HUDEP-2 (cell line): ENCODE data around the gene STT3B.

Source experiments
- DNase-seq, 76 experiments: peaks; one replicate each; lab custom pipeline; 2025; ENCODE audit not compliant: unreplicated experiment in 76 of 76; lab: John Stamatoyannopoulos, UW

STT3B gene

DNA sequence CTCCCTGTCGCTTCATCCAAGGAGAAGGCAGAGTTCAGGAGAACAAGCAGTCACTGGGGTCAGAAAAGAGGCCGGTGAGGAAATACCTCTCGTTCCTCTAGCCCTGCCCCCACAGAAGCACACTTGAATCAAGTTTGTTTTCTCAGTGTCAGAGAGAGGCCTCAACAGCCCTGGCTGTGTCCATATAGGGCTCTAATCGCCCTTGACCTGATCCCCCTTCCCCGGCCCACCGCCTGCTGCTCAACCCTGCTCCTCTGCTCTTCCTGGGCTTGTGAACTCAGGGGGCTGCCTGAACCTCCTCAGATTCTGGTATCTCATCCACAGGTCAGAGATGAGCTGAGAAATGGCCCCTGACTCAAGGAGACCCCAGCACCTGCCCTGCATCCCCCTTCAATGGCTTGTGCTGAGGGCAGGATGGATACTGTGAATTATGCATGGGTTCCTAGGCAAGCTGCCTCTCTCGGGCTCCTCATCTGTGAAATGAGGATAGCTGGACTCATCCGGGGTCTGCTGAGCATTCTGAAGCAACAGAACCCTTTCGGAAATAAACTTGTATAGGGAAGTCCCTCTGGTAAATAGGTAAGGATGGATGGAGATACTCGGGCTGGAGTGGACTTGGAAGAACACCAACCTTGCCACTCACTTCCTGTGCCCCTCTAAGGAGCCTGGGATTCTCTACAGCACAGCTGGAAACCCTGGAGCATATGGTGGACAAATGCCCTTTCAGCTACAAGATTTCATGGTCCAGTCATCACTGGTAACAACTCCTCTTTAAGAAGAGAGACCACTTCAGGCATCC lies 147.5 kb downstream of the STT3B start:
- DNase-seq, result no peak
